ENCODE results near the gene TLR3.

Gene TLR3

DNA sequence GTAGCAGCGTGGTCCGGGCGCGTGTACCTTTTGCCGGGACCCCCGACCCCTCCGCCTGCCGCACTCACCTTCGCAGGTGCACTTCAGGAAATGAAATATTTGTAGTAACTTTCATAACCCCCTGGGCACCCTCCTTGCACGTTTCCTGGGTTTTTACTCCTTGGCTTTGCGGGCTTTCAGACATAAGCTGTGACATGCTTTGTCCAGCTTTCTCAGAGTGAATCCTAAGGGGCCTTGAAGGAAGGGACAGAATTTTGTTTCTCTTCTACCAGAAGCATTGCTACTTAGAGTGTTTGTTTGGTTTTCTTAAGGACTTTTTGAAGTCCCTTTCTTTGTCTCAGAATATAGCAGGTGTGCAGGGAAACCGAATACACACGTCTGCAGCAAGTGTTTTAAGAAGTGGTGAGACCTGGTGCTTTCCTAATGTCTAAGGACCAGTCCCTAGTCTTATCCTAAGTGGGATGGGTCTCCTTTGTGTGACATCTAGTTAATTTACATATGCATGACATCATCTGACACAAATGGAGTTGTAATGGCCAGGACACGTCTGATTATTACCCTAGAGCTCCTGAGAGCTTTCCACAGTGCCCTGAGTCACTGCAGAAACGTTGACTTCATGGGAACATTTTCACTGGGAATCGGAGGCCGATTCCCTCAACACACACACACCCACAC, 36.8 kb downstream of the TLR3 start (continued):
- TF ChIP-seq SP7 (tag by site-specific recombination; IDR thresholded peaks at IDR 0.05): no peak; the same call in 1 of the 2 replicates
- TF ChIP-seq ZNF664 (tag by site-specific recombination; IDR thresholded peaks at IDR 0.05): no peak
- TF ChIP-seq KLF16 (tag by site-specific recombination; IDR thresholded peaks at IDR 0.05): no peak
- TF ChIP-seq, protein P1, sequence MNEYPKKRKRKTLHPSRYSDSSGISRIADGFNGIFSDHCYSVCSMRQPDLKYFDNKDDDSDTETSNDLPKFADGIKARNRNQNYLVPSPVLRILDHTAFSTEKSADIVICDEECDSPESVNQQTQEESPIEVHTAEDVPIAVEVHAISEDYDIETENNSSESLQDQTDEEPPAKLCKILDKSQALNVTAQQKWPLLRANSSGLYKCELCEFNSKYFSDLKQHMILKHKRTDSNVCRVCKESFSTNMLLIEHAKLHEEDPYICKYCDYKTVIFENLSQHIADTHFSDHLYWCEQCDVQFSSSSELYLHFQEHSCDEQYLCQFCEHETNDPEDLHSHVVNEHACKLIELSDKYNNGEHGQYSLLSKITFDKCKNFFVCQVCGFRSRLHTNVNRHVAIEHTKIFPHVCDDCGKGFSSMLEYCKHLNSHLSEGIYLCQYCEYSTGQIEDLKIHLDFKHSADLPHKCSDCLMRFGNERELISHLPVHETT (tag by site-specific recombination; IDR thresholded peaks at IDR 0.05): no peak
- no peak for TF ChIP-seq ZSCAN16 (tag by site-specific recombination; IDR thresholded peaks at IDR 0.05)
- no peak for TF ChIP-seq ZNF223 (tag by site-specific recombination; IDR thresholded peaks at IDR 0.05)
- no peak for TF ChIP-seq ZNF585B (tag by site-specific recombination; IDR thresholded peaks at IDR 0.05)
- peak; percentile 82 for TF ChIP-seq ZNF335 (tag by site-specific recombination; conservative IDR thresholded peaks at IDR 0.05)
- TF ChIP-seq ZNF701 (tag by site-specific recombination; IDR thresholded peaks at IDR 0.05): no peak
- no peak for TF ChIP-seq ZNF274 (IDR thresholded peaks at IDR 0.05; ENCODE audit: low read length)
- TF ChIP-seq ZNF274 (tag by site-specific recombination; IDR thresholded peaks at IDR 0.05; ENCODE audit: borderline replicate concordance): no peak
- no peak for TF ChIP-seq ZNF600 (tag by site-specific recombination; IDR thresholded peaks at IDR 0.05)
- TF ChIP-seq ZNF416 (tag by site-specific recombination; IDR thresholded peaks at IDR 0.05): no peak
- TF ChIP-seq ZNF155 (tag by site-specific recombination; IDR thresholded peaks at IDR 0.05): no peak
- TF ChIP-seq, protein P2, sequence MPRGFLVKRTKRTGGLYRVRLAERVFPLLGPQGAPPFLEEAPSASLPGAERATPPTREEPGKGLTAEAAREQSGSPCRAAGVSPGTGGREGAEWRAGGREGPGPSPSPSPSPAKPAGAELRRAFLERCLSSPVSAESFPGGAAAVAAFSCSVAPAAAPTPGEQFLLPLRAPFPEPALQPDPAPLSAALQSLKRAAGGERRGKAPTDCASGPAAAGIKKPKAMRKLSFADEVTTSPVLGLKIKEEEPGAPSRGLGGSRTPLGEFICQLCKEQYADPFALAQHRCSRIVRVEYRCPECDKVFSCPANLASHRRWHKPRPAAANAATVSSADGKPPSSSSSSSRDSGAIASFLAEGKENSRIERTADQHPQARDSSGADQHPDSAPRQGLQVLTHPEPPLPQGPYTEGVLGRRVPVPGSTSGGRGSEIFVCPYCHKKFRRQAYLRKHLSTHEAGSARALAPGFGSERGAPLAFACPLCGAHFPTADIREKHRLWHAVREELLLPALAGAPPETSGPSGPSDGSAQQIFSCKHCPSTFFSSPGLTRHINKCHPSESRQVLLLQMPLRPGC (tag by site-specific recombination; IDR thresholded peaks at IDR 0.05): no peak
- TF ChIP-seq, protein P3, sequence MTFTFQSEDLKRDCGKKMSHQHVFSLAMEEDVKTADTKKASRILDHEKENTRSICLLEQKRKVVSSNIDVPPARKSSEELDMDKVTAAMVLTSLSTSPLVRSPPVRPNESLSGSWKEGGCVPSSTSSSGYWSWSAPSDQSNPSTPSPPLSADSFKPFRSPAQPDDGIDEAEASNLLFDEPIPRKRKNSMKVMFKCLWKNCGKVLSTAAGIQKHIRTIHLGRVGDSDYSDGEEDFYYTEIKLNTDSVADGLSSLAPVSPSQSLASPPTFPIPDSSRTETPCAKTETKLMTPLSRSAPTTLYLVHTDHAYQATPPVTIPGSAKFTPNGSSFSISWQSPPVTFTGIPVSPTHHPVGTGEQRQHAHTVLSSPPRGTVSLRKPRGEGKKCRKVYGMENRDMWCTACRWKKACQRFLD (tag by site-specific recombination; IDR thresholded peaks at IDR 0.05): no peak
- TF ChIP-seq ZFP3 (tag by site-specific recombination; IDR thresholded peaks at IDR 0.05; ENCODE audit: low read depth): no peak
- no peak for TF ChIP-seq RBAK (tag by site-specific recombination; IDR thresholded peaks at IDR 0.05)
- TF ChIP-seq ZNF626 (tag by site-specific recombination; IDR thresholded peaks at IDR 0.05): no peak
- TF ChIP-seq ZNF366 (tag by site-specific recombination; conservative IDR thresholded peaks at IDR 0.05): peak; percentile 36; the same call in 1 of the 2 replicates
- no peak for TF ChIP-seq GLIS1 (tag by site-specific recombination; IDR thresholded peaks at IDR 0.05)
- TF ChIP-seq IKZF3 (tag by site-specific recombination; IDR thresholded peaks at IDR 0.05): peak; percentile 69
- TF ChIP-seq SP3 (tag by site-specific recombination; IDR thresholded peaks at IDR 0.05): no peak
- no peak for TF ChIP-seq ZNF404 (tag by site-specific recombination; IDR thresholded peaks at IDR 0.05)
- no peak for TF ChIP-seq ZBTB1 (tag by site-specific recombination; IDR thresholded peaks at IDR 0.05)
- no peak for TF ChIP-seq ZNF610 (tag by site-specific recombination; IDR thresholded peaks at IDR 0.05; ENCODE audit: borderline replicate concordance)
- peak; percentile 43 for TF ChIP-seq ZBTB20 (tag by site-specific recombination; IDR thresholded peaks at IDR 0.05)
- no peak for TF ChIP-seq ZNF133 (tag by site-specific recombination; IDR thresholded peaks at IDR 0.05)
- TF ChIP-seq ZBTB48 (tag by site-specific recombination; IDR thresholded peaks at IDR 0.05): peak; percentile 61; the same call in 1 of the 2 replicates
- TF ChIP-seq ZNF114 (tag by site-specific recombination; IDR thresholded peaks at IDR 0.05): no peak
- TF ChIP-seq, protein P4, sequence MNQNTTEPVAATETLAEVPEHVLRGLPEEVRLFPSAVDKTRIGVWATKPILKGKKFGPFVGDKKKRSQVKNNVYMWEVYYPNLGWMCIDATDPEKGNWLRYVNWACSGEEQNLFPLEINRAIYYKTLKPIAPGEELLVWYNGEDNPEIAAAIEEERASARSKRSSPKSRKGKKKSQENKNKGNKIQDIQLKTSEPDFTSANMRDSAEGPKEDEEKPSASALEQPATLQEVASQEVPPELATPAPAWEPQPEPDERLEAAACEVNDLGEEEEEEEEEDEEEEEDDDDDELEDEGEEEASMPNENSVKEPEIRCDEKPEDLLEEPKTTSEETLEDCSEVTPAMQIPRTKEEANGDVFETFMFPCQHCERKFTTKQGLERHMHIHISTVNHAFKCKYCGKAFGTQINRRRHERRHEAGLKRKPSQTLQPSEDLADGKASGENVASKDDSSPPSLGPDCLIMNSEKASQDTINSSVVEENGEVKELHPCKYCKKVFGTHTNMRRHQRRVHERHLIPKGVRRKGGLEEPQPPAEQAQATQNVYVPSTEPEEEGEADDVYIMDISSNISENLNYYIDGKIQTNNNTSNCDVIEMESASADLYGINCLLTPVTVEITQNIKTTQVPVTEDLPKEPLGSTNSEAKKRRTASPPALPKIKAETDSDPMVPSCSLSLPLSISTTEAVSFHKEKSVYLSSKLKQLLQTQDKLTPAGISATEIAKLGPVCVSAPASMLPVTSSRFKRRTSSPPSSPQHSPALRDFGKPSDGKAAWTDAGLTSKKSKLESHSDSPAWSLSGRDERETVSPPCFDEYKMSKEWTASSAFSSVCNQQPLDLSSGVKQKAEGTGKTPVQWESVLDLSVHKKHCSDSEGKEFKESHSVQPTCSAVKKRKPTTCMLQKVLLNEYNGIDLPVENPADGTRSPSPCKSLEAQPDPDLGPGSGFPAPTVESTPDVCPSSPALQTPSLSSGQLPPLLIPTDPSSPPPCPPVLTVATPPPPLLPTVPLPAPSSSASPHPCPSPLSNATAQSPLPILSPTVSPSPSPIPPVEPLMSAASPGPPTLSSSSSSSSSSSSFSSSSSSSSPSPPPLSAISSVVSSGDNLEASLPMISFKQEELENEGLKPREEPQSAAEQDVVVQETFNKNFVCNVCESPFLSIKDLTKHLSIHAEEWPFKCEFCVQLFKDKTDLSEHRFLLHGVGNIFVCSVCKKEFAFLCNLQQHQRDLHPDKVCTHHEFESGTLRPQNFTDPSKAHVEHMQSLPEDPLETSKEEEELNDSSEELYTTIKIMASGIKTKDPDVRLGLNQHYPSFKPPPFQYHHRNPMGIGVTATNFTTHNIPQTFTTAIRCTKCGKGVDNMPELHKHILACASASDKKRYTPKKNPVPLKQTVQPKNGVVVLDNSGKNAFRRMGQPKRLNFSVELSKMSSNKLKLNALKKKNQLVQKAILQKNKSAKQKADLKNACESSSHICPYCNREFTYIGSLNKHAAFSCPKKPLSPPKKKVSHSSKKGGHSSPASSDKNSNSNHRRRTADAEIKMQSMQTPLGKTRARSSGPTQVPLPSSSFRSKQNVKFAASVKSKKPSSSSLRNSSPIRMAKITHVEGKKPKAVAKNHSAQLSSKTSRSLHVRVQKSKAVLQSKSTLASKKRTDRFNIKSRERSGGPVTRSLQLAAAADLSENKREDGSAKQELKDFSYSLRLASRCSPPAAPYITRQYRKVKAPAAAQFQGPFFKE (tag by site-specific recombination; IDR thresholded peaks at IDR 0.05; ENCODE audit: borderline replicate concordance): no peak
- TF ChIP-seq MZF1 (tag by site-specific recombination; IDR thresholded peaks at IDR 0.05; ENCODE audit: borderline replicate concordance): no peak
- TF ChIP-seq ZEB2 (tag by site-specific recombination; IDR thresholded peaks at IDR 0.05): peak; percentile 62
- TF ChIP-seq HOXA7 (CRISPR knock-in tag; IDR thresholded peaks at IDR 0.05; ENCODE audit: borderline replicate concordance): no peak
